ENCODE data around the gene MYO7A.

- TF ChIP-seq CTCF (IDR thresholded peaks at IDR 0.05; ENCODE audit: borderline replicate concordance, extremely low read depth, low read length, poor library complexity, severe bottlenecking) (no peak), EZH2 (IDR thresholded peaks at IDR 0.05; ENCODE audit: borderline replicate concordance, low read depth, low read length, severe bottlenecking) (no peak)
These were observed 83.0 kb downstream of the MYO7A start for GRCh38 chr11:77211040-77211451.

Data from DND-41 (cell line).